GM12801 (cell line): ENCODE results near the gene MFF.
"Not testable (repeated sequence)": the region's sequence is repeated elsewhere in the genome, so short reads cannot be mapped to it uniquely, and the experiment has no call there.

Source experiments
- CTCF ChIP-seq: IDR thresholded peaks from one replicate; pipeline ENCODE4 v1.5.1; 2011; ENCODE audit warnings: control low read depth; ENCODE audit not compliant: insufficient read length; ENCODE audit errors: extremely low read depth

Gene MFF

GRCh38 chr2:227379095-227379494 lies 54.0 kb downstream of the MFF start, which contains the start of gene TM4SF20:
Gene TM4SF20 (minus strand): TSS chr2:227379306. CDS start chr2:227379268, 38 bp downstream.
- no peak for TF ChIP-seq CTCF

- no peak for TF ChIP-seq CTCF
Measured at GRCh38 chr2:227383686-227384085, 58.6 kb downstream of the MFF start.

GRCh38 chr2:227386630-227387029 lies 61.6 kb downstream of the MFF start:
- TF ChIP-seq CTCF: no peak

- TF ChIP-seq CTCF: not testable (repeated sequence)
Measured at GRCh38 chr2:227387583-227387982, 62.5 kb downstream of the MFF start, which contains the start of gene SCYGR1. Gene SCYGR1 (minus strand): TSS chr2:227387949. CDS start chr2:227387949, 0 bp downstream.

- TF ChIP-seq CTCF: no peak
Measured at GRCh38 chr2:227388537-227389011, 63.5 kb downstream of the MFF start.

GRCh38 chr2:227389231-227389630 lies 64.2 kb downstream of the MFF start:
- TF ChIP-seq CTCF: no peak

- no peak for TF ChIP-seq CTCF
Measured at GRCh38 chr2:227389661-227390060, 64.6 kb downstream of the MFF start.
